ENCODE results near the gene PCK2.

GRCh38 chr14:24085215-24085614, 8.9 kb upstream of the PCK2 start:
- TF ChIP-seq PATZ1 (CRISPR knock-in tag; IDR thresholded peaks at IDR 0.05; ENCODE audit: borderline replicate concordance) (no peak), ZFP30 (CRISPR knock-in tag; IDR thresholded peaks at IDR 0.05) (no peak), OSR1 (CRISPR knock-in tag; IDR thresholded peaks at IDR 0.05) (no peak), ZNF565 (CRISPR knock-in tag; conservative IDR thresholded peaks at IDR 0.05; ENCODE audit: low read depth) (no peak)

All from SK-N-SH treated with all-trans-retinoic acid at 6 μM for 48 hours (cell line).